ENCODE data around the gene TGFBR3. TPM values are rescaled to one million over a fixed set of nuclear protein-coding genes. Genes with fewer than 3 reads are reported as not detected.

The TGFBR3 gene
- total RNA-seq, 1 donor from 2014 or later = 6.9 TPM

DNA sequence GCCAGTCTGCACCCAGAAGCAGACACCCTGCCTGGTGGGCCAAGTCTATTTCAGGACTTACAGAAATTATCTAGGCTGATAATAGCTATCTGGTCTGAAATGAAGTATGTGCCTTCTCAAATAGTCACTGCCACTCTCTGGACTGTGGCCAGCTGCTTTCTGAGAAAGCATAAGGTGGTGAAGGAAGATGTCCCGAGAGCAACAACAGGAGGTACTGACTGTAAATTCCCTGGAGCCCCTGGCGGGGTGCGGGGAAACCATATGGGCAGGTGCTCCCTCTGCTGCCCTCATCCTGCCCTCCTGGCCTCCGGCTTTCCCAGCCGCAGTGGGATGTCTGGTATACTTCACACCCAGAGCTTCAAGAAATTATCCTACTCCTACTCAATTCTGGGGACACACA, 86.8 kb downstream of the TGFBR3 start:
- DNase-seq = no peak

- DNase-seq = no peak
These were observed 87.2 kb downstream of the TGFBR3 start for GRCh38 chr1:91798740-91799139.

- no peak for DNase-seq
These were observed 87.7 kb downstream of the TGFBR3 start for GRCh38 chr1:91798241-91798648.

GRCh38 chr1:91797164-91797563, 88.8 kb downstream of the TGFBR3 start:
- DNase-seq = no peak

DNA sequence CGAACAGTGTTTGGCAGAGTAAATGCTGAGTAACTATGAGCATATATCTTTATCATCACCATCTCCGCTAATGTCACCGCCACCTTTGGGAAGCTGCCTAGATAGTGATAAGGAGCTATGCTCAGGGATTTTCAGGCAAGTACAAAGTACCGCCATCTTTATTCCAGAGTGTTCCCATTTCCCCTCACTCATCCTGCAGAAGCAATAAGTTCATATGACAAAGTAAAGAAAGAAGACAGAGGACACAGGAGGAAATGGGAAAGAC, 89.6 kb downstream of the TGFBR3 start:
- no peak for DNase-seq

- DNase-seq = no peak
These were observed 90.2 kb downstream of the TGFBR3 start for GRCh38 chr1:91795591-91796389.

DNA sequence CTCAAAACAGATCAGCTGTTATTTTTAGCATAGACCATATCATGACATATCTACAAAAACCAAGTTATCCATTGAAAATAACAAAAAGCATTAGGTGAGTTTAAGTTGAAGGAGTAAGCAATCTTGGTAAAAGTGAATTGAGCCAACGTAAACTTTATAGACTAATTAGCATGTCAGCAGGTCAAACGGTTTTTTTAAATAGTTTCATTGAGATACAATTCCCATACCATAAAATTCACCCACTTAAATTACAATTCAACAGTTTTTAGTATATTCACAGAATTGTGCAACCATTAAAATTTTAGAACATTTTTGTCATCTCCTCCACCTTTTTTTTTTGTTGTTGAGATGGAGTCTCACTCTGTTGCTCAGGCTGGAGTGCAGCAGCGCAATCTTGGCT, 92.1 kb downstream of the TGFBR3 start:
- DNase-seq = no peak

DNA sequence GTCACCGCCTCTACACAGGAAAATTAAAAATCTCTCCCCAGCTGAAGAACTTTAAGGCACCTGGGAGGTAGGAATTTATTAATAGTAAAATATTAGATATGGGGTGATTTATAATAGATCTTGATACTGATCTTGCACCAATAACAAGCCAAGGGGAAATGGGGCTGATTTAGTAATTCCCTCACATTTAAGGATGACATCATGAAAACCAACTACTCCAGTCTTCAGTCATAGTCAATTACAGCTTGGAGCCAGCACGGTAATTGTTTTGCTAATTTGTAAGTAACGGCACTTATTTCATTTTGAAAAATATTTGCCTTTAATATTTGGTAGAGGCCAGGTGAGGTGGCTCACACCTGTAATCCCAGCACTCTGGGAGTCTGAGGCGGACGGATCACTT, 92.8 kb downstream of the TGFBR3 start:
- DNase-seq = no peak

DNA sequence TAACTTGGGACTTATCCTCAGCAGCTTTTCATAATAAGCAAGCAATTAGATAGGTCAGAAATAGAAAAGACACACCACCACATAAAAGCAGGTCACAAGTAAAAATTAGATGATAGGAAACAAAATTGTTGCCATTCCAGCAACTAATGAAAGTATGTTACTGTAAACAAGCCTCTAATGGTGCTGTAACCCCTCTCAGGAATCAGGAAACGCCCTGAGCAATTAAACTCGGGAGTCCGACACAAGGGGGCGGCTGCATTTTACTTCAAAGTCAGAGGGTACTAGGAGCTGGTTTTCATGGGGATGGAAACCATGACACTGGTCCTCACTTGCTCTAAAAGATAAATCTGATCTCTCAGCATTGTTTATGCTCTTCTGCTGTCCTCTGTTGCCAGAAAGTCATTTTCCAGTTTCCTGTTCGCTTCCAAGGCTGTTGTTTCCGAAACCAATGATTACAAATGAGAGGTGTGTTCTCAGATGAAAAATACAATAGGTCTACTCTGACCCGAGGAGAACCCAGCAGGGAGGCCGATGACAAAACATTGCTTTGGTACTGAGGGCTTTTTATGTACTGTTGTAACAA, 93.4 kb downstream of the TGFBR3 start:
- DNase-seq = no peak

DNA sequence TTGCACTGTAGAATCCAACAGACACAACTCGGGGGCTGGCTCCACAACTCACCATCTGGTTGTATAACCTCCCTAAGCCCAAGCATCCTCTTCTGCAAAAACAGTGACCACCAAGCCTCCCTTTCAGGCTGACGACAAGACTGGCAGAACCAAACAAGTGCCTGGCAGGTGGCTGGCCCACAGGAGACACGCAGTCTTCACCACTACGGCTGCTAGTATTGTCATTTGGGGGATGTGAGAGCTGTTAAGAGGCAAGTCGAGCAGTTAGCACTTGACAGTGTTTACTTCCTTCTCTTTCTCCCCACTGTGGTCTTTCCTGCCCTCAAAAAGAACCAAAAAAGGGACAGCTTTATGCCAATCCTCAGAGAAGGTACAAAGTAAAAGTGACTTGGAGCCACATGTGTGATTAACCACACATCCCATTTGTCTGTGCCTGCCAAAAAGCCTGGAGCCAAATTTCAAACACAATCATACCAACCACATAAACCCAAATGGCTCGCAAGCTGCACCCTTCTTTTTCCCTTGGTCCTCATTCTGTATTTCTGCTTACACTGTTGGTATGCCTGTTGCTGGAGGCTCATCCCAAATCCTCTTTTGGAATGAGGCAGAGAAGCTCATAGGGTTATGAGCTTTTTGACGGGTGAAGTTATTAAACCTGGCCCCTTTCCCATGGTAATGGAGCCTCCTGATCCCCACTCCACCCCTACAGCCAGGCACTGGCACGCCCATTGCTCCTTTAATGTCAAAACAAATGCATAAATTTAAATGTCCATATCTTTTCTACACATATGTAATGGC, 94.1 kb downstream of the TGFBR3 start:
- no peak for DNase-seq

DNA sequence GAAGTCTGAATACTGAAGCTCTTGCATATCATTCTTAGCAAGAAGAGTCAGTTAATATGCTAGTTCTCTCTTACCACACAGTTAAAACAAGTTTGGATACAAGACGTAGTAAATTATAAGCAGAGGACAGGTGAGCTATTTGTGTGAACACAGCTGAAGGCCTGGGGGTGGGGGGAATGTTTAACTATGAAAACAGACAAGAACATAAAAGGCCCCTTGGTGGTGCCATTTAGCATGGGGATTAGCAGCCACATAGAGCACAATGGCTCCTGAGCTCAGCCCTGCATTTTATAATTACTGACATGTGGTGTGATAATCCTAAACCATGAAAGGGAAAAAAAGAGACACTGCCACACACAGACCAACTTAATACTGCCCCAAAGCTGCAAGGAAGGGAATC, 94.8 kb downstream of the TGFBR3 start:
- no peak for DNase-seq

DNA sequence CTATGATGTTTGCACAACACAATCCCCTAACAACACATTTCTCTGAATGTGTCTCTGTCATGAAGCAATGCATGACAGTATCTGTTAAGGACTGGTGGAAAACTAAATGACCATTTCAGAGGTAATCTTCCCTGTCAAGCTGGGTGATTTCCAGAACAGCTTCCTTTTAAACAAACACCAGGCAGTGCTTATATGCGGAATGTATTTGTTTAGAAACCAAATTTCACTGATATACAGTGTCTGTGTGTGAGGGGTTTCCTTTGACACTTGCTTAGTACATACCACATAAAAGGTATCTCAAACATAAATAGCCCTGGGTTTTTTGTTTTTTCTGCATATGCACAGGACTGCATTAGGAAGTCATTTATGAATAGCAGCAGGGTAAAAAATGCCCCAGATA, 95.6 kb downstream of the TGFBR3 start:
- DNase-seq = no peak

- no peak for DNase-seq
These were observed 96.5 kb downstream of the TGFBR3 start for GRCh38 chr1:91789273-91789997.

- no peak for DNase-seq
These were observed 98.0 kb downstream of the TGFBR3 start for GRCh38 chr1:91787919-91788318.

- no peak for DNase-seq
These were observed 101.3 kb downstream of the TGFBR3 start for GRCh38 chr1:91784616-91785015.

- DNase-seq = no peak
These were observed 101.8 kb downstream of the TGFBR3 start for GRCh38 chr1:91784191-91784590.

DNA sequence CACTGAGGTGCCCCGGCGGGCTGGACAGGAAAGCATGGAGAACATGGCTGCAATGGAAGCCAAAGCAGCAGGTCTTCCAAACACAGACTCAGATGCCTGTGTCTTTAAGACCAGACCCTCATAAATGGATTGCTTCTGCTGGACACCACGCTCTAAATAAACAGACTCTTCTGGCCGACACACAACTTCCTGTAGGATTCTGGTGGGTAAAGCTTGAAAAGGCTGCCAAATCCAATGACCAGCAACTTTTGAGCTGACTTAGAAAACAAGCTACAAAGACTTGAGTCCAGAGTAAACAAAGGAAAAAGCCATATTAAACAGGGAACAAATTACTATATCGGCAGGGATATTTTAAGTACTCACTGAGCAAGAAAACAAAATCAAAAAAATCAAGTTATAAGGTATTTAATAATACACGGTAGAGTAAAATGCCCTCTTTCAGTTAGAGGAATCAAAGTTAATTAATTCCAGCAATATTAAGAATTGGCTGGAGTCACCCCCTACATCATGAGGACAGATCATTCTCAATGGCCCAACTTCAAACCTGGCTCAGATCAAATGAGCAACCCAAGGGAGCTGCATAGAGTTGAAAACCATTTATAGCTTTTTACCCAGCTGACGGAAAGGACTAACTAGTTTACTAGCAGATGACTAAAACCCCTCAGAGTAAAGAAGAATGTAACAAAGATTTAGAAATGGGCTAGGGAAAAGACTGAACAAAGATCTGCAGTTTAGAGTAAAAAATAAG, 102.4 kb downstream of the TGFBR3 start:
- no peak for DNase-seq

DNA sequence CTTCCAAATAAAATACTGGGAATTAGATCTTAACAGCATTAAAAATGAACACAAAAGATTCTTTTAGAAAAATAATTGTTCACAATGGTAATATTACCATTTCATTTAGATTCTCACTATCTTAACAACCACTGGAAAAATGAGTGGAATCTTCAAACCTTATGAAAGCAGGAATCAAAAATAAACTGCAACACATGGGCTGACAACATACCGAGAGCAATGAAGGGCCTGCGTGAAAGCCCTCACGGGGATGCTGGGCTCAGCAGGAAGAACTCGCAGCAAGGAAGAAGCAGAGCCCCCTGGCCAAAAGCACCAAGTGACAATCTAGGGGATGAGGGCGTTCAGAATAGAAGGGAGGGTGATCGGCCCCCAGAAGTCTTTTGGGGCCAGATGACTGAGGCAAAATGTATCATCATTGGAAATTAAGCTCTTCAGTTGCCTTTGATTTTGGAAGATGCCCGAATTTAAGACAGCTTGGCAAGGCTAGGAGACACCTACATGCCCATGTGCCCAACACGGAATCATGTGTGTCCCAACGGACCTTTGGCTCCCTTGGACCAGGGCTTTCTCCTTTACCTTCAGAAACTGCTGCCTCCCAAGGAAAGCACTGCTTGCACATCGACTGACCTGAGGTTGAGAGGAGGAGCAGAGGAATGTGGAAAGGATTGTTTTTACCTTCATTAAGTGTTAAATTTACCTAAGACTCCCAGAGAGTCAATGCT, 103.9 kb downstream of the TGFBR3 start:
- DNase-seq = no peak

DNA sequence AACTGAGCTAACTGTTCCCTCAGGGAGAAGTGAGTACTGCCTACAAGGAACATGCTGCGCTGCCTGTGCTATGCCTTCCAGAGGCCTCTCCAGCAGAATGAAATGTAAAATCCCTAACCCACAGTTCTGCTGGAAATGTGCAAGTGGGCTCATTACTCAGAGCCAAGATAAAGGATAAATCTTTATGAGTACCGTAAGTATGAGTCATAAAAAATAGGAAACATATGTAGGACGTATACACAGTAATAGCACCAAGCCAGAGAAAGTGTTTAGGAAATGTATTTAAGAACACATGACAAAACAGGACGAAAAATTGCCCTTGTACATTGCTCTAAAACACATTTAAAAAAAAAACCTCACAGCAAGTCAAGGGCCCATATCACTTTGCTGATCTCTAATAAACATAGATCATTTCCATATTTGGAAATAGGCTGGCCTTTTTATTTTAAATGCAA, 104.6 kb downstream of the TGFBR3 start:
- DNase-seq = no peak

GRCh38 chr1:91779548-91780021, 106.4 kb downstream of the TGFBR3 start:
- no peak for DNase-seq

- no peak for DNase-seq
These were observed 107.0 kb downstream of the TGFBR3 start for GRCh38 chr1:91778964-91779363.

Data from occipital lobe (tissue), 2 donors.